HG03280 (cell line): ENCODE data around the gene TMEM239.

Experiments
- ATAC-seq: cut with Tn5 transposase; IDR thresholded peaks from one replicate; pipeline ENCODE4 v1.9.1; 2021; ENCODE audit warnings: mild to moderate bottlenecking, moderate library complexity; ENCODE audit not compliant: unreplicated experiment

Gene TMEM239

GRCh38 chr20:2845607-2846006 lies 29.4 kb downstream of the TMEM239 start:
- no peak for ATAC-seq

- no peak for ATAC-seq
These were observed 30.5 kb downstream of the TMEM239 start for GRCh38 chr20:2846698-2847097.

GRCh38 chr20:2847802-2848201 lies 31.6 kb downstream of the TMEM239 start:
- no peak for ATAC-seq

- ATAC-seq, result no peak
These were observed 33.4 kb downstream of the TMEM239 start for GRCh38 chr20:2849529-2849928.

- ATAC-seq, result no peak
These were observed 34.9 kb downstream of the TMEM239 start for GRCh38 chr20:2851086-2851485.

GRCh38 chr20:2858591-2858990 lies 42.4 kb downstream of the TMEM239 start:
- ATAC-seq, result no peak

- no peak for ATAC-seq
These were observed 43.4 kb downstream of the TMEM239 start for GRCh38 chr20:2859330-2860121.

- no peak for ATAC-seq
These were observed 48.5 kb downstream of the TMEM239 start for GRCh38 chr20:2864626-2865025.

- no peak for ATAC-seq
These were observed 48.9 kb downstream of the TMEM239 start for GRCh38 chr20:2865101-2865500.

- no peak for ATAC-seq
These were observed 49.5 kb downstream of the TMEM239 start for GRCh38 chr20:2865630-2866029.

GRCh38 chr20:2866236-2866635 lies 50.1 kb downstream of the TMEM239 start:
- ATAC-seq, result no peak

GRCh38 chr20:2867081-2867864 lies 51.1 kb downstream of the TMEM239 start:
- ATAC-seq, result no peak
